Fibroblast of the conjunctiva (primary cell): ENCODE data around the gene AFF3.
"Not testable (repeated sequence)": the region's sequence is repeated elsewhere in the genome, so short reads cannot be mapped to it uniquely, and the experiment has no call there.

Experiments used
- DNase-seq: peaks from one replicate; pipeline ENCODE4 v3.0.0-alpha.2; 2010; ENCODE audit warnings: low read depth

The AFF3 gene

DNA sequence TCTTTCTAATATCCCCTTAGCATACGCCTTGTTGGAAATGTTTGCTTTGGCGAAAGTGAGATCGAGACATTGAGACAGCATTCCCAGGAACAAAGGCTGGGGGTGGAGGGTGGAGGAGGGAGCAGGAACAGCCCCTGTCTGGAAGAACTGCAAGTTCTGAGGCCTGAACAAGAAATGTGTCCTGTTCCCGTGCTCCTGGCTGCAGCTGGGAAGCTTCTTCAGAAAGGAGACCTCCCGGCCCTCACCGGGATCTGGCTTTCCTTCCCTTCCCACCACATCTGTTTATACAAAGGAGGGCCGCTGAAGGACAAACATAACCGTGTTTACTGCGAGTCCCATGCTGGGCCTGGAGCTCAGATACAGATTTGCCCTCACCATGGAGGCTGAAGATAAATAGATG lies 35.9 kb downstream of the AFF3 start:
- no peak for DNase-seq

DNA sequence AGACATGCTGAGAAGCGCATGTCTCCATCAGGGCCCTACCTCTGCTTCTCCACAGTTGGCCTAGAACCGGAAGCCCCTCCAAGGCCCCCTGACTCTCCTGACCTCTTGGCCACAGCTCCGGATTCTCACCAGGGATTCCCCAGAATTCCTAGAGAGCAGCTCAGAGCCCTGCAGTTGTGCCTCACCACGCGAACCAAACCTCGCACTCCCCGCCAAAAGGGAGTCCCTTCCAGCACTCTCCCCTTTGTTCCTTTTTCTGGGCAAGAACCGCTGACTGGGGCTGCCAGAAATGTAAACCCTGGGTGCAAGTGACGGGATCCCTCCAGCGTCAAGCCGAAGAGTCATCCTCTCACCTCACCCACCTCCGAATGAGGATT lies 36.7 kb downstream of the AFF3 start:
- no peak for DNase-seq

DNA sequence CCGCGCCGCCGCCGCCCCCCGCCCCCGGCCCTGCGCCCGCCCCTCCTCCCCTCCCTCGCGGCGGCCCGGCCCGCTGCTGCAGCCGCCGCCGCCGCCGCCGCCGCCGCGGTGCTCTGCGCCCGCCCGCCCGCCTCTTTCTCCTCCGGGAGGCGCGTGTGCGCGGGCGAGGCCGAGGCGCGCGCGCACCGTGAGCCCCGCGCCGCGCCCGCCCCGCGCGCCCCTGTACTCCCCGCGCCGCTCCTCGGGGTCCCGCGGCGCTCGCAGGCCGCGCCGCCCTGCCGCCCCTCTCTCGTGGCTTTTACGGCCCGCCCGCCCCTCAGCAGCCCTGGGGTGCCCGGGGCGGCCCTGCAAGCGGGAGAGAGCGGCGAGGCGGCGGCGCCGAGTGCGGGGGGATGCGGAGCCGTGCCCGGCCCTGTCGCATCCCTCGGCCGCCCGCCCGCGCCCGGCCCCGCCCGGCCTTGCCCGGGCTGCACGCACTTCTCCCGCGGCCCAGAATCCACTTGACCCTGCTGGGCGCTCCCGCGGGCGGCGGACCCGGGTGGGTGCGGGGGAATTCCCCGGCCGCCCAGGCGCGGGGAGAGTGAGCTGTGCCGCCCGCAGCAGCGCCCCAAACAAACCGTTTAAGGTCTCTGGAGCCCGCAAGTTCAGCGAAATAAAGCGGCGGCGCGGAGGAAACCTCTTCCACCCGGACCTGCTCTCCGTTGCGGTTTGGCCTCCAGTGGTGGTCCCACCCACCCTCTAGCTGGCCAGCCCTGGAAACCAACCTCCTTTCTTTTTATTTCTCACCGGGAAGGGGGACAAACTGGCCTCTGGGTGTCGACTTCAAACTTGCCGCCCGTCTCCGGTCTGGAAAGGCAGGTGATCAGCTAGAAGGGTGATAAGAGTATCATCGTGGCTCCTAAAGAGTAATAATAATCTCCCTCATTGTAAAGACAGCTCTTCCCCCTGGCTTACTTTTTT lies 37.4 kb downstream of the AFF3 start:
- DNase-seq = no peak

DNA sequence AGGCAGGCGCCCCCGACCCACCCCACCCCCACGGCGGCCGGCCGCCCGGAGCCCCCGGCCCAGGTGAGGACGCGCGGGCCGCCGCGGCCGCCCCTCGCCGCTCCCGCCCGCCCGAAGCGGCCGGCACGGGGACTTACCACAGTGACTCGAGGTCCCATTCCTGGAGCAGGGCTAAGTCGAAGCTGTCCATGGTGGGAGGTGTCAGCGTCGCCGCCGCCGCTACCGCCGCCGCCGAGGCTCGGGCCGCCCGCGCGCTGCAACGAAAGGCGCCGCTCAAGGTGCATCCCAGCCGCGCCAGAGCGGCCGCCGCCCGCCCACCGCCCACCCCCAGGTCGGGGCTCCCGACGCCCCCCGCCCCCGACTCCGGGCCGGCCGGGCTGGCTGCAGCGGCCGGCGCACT lies 38.1 kb downstream of the AFF3 start:
- DNase-seq = not testable (repeated sequence)

DNA sequence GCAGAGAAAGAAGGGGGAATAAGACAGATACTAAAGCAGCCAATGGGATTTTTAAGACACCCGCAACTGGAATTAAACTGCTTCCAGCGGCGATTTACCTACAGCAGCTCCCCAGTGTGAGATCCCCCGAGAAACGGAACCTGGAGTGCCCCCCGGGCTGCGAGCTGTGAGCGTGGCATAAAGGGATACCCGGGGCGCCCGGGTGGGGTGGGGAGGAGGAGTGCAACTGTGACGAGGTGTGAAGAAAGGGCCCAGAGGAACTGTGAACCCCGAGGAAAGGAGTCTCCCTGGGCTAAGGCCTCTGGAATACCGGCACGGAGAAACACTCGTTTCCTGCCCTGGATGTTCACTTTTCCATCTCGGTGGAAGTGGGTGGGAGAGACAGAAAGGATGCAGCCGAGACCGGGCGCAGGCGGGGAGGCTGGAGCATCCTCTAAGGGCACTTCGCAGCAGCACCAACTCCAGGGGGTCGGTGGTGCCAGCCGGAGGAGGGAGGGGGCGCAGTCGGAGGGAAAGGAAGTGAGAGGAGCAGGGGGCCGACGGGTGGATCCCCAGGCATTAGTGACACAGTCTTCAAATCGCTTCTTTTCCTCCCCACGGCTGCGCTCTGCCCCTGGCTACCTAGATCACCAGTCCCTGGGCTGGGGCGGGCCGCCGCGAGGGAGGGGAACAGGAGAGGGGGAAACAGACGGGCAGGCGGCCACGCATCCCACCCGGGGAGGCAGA lies 38.7 kb downstream of the AFF3 start:
- DNase-seq = not testable (repeated sequence)

DNA sequence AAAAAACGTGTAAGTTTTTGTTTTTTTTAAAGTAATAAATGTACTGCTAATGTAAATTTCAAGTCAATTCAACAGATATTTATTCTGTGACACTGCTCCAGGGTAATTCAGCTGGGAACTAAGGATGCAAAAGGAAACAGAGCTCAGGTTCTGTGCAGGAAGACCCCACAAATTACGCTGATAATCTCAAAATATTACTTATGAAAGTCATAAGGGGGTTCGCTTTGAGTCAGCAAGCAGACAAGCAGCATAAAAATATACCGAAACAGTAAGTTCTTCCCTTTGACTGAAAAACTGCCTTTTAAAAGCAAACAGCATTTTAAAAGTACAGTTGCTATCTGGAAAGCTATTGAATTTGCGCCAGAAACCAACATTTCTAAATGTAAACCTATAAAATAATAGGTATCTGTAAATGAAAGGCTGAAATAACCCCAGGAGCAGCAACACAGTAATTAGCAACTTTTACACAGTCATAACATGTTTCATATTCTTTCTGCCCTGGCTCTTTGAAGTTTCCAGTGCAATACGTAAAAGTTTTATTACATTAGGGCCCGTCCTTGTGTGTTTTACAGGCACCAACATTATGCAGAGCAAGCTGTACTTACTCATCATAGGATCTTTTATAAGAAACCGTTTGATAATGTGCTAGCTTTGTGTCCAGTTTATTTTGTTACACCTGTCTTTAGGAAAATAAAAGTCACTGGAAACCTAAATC lies 39.8 kb downstream of the AFF3 start:
- not testable (repeated sequence) for DNase-seq

DNA sequence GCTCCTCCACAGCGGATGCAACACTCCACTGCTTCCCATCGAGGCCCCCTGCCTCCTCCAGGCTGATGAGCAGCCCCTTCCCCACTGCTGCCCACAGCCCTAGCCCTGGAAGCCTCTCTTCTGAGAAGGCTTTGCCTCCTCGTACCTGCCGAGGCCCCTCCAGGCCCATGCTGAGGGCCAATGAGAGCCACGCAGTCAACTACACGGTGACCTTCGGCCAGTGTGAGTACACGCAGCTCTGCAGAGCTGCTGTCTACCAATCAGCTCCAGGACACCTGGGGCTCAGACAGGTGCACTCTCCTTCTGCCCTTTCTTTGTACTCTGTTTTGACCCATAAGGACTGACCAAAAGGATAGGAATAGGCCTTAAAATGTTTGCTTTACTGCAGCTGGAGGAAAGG lies 43.5 kb downstream of the AFF3 start:
- DNase-seq = not testable (repeated sequence)

DNA sequence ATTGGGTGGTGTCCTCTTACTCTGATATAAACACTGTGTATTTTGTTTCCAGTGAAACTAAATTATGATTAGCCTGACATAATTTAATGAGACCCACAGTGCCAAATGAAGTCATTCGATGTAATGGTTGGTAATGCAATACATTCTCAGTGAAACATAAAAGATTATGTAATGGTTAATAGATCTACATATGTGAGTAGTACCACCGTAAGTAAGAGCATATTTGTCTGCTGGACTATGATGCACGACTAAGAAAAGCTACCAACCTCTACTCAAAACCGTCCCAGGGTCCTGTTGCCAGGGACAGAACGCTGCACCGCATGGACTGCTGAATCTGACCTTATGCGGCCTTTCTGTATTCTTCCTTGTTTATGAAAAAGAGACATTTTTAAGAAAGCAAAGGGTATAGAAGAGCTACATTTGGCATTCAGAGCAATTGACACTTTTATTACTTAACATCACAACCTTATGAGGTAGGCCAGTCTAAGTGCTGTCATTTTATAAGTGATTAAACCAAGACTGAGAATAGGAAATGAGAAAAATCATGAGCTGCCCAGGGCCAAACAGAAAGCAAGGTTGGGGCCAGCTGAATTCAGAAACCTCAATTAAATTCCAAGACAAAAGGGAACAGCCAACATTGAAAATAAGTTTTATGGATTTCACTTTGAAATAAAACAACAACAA lies 44.6 kb downstream of the AFF3 start:
- not testable (repeated sequence) for DNase-seq

DNA sequence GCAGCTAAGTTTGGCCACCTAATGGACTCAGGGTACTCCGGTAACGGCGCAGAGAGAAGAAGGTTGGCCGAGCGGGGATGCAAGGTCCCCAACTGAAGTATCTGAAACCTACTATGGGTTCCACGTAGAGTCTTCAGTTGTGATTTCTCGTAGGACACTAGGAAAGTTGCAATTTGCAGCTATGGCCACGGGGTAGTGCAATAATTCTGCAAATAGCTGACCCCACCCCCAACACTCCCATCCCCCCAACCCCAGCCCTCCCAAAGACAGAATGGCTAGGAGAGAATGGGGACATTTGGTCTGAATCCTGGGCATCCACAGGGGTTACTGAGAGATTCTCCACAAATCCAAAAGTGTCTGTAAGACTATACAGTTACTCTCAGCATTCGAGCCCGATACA lies 46.5 kb downstream of the AFF3 start:
- not testable (repeated sequence) for DNase-seq

DNA sequence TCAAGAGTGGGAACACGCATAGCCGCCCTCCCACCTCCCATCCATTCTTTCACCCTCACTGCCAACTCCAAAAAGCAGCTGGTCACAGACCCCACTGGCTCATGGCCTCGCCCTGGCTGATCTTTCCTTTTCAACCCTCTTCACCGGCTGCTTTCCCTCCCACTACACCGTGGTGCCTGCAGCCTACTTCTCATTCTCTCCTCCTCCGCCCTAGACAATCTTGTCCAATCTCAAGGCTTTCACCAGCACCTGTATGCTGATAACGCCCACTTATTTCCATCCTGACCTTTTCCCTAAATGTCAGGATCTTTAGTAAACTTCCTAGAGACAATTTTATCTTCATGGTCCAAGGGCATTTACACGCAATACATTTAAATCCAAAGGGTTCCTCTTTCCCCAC lies 50.6 kb downstream of the AFF3 start:
- DNase-seq = not testable (repeated sequence)

DNA sequence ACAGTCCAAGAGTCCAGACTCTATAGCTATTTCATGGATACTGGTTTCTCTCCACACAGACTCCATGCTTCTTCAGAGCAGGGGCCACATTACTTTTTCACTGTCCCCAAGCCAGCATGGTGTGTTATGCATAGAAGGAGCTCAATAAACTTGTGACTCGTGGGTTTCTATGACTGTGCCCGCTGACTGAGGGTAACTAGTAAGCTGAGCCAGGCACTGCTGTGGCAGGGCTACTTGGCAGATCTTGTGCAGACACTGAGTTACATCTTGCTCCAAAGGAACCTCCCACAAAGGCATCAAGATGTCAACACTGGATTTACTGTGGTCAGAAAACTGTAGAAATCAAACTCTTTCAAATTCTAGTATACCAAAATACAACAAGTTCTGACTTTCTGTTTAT lies 56.6 kb downstream of the AFF3 start:
- DNase-seq = not testable (repeated sequence)

DNA sequence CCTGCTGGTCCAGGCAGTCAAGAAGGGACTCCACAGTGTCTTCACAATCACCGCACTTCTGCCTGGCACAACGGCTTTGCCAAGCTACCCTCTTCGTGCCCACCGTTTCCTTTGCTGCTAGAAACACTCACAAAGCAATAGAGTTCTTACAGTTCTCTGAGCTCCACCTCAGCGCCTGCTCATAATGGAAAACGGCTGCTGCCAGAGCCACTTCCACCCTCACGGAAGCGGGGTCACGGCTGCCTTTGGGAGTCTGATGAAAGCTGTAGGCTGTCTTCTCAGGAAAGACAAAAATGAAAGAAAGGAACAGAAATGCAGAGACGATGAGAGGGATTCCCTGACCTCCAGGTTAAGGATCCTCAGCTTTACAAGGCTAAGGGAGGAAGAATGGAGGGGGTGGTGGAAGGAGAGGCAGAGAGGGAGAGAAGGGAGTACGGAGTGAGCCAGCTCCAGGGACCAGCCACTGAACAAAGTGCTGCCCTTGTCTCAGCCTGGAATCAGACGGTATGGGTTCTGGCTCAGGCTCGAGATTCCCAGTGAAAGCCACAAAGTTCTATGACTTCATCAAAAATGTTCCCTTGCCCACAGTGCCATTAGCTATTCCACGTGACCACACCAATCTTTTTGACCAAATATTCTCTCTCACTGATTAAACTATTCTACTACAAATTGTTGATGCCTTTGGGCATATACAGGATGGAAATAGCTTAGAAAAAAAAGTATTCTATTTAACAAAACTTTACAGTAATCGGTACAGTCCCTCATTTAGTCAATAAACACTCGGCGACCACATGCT lies 58.8 kb downstream of the AFF3 start:
- not testable (repeated sequence) for DNase-seq

DNA sequence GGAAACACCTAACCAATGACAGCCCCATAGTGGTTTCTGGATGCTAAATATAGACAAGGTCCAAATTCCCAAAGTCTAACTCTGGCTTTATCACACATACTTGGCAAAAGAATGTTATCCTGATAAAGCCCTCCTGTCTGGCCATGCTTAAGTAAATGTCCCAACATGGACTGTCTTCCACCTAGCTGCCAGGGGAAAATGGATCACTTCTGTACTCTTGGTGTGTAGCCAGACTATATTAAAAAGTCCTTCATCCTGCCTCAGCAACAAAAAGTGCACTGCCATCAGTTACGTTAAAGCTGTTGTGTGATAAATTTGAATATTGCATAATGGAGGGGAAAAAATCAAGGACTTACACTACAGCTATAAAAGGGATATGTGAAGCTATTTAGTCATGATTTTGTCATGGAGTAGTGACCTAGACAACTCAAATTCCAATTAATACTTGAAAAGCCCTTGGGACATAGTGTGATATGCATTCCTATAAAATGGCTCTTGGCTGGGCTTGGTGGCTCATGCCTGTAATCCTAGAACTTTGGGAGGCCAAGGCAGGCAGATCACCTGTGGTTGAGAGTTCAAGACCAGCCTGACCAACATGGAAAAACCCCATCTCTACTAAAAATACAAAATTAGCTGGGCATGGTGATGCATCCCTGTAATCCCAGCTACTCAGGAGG lies 60.0 kb downstream of the AFF3 start:
- DNase-seq = not testable (repeated sequence)

DNA sequence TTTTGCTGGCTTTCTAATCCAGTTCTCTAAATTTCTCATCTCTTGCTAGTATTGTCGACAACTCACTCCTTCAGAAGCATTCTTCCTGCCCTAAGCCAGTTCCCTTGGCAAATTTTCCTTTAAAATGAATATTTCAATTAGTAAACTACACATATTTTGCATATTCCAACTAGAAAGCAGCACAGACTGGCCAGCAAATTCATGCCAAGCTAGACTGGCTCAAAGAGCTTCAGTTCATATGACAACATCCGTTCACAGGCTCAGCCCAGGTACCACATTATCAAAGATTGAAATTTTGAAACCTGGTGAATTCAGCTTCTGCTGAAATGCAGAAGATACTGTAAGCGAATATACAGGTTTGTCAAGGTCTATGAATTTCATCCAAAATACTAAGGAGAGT lies 64.5 kb downstream of the AFF3 start:
- no peak for DNase-seq

DNA sequence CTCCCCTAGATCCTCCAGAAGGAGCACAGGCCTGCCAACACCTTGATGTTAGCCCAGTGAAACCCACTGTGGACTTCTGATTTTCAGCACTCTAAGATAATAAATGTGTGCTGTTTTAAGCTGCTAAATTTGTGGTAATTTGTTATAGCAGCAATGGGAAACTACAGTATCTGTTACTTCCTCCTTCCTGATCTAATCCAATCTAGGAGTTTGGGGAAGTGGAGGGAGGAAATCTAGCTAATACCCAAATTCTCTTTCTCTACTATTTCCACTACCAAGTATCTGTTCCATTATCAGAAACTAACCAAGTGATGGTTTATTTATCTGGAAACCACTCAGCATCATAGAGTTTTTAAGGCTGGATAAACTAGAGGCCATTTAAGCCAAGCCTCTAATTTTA lies 64.9 kb downstream of the AFF3 start:
- no peak for DNase-seq

DNA sequence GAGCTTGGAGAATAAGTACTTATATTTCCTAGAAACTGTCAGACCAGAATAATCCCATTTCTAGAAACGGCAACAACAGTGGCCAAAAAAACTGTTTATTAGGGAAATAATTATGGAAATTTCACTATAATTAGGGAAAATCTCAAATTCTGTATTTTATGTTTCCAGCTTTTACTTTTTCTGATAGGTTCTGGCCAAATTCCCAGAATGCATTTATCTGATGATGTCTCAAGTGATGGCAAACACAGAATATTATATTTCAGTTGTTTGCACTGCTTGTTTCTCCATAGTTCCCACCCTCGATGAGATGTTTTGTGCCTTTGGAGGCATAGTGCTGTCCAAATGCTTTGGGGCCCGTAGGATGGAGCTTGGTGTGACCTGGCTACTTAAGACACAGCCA lies 66.9 kb downstream of the AFF3 start:
- no peak for DNase-seq

DNA sequence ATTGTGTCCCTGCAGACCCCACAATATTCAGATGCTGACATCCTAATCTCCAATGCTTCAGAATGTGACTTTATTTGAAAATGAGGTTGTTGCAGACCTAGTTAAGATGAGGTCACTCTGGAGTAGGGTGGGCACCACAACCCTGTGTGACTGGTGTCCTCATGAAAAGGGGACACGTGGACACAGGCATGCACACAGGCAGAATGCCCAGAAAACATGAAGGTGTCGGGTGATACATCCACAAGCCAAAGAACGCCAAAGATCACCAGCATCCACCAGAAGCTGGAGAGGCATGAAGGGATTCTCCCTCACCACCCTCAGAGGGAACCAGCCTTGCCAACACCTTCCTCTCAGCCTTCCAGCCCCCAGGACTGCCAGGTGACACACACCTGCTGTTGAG lies 69.3 kb downstream of the AFF3 start:
- no peak for DNase-seq

DNA sequence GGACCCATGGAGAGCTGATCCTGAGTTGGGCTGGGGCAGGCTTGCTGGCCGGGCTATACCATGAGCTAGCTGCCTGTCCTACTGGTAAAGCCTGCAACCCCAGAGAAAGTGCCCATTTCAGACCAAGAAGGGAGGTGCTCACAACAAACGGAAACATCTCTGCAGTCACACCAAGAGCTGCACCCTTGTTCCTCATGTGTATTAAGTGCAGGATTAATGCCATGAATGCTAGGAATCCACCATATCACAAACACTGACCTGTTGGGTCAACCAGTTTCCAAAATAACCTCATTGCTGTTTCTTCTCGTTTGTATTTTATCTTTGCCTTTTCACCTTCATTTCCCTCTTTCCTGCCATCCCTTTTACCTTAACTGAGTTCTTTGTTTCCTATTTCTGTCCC lies 69.9 kb downstream of the AFF3 start:
- DNase-seq = no peak

DNA sequence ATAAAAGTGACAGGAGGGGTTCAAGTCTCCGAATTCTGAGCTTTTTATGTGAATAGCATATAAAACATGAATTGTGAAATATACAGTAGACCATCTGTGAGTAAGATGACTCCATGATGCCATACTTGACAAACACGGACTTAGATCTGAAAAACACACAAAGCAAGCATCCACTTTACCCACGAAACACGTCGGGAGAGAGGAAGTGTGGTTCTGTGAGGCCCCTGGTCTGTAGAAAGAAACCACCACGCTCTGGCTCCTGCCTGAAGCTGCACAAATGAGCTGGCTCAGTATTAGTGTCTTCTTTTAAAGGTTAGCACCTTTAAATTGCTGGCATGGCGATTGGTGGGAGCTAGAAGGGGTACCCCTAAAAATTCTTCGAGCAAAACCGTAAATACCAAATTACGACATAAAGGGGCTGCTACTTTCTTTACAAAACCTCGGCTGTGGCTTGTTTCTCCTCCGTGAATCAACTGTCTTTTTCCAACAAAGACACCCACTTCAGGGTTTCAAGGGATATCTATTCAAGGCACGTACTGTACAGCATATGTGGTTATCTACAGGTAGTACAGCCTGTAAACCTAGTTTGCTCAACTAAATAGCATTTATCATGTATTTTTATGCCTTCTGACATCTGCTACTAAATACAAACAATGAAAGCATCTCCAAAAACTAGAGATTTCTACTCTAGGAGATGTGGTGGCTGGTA lies 70.9 kb downstream of the AFF3 start:
- DNase-seq = no peak

DNA sequence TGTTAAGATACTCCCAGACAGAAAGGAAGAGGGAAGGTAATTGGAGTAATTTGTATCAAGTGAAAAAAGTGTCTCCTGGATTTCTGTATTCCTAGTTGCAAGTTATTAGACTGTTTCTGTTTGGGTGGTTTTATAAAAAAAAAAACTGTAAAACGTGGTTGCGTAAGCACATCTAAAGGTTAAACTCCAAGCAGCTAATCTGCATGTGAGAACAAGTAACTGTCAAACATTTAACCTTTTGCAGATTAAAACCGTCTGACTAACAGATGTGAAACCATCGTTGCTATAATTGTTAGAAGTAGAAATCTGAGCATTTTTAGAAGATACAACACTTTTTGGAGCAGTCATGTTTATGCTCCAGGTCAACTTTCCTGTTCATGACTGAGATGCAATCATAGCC lies 72.3 kb downstream of the AFF3 start:
- DNase-seq = peak; percentile 16
